PC-9 (cell line): ENCODE measurements around the gene FAM163B.

ENCODE experiments used
- CTCF ChIP-seq: fragments of 200-600 bp; sonication (generic); conservative IDR thresholded peaks from 2 replicates; pipeline ENCODE4 v1.6.1; 2017; ENCODE audit warnings: mixed run types, antibody characterized with exemption, mild to moderate bottlenecking, moderate library complexity
- EZH2 ChIP-seq: fragments of 200-600 bp; sonication (generic); IDR thresholded peaks from 2 replicates; pipeline ENCODE4 v1.8.0; 2017; ENCODE audit warnings: antibody characterized with exemption, low read depth

- TF ChIP-seq CTCF, result no peak
- TF ChIP-seq EZH2, result no peak
Measured at GRCh38 chr9:133571896-133572595, 37.1 kb downstream of the FAM163B start.
